Right lung (tissue), 10 donors: ENCODE results near the gene L3MBTL2. TPM values are rescaled to one million over a fixed set of nuclear protein-coding genes. Genes with fewer than 3 reads are reported as not detected.
"Not testable (repeated sequence)": the region's sequence is repeated elsewhere in the genome, so short reads cannot be mapped to it uniquely, and the experiment has no call there.

Source experiments
- DNase-seq, 2 donors: peaks; one replicate each; pipeline ENCODE4 v3.0.0-alpha.2; 2013
- long read RNA-seq, 8 donors: transcript quantifications; one replicate each; lab custom pipeline, GENCODE V29; 2026
- polyA plus RNA-seq, 5 donors: library from polyadenylated mRNA; unstranded; fragments of 120-200 nt; gene quantifications; one replicate each; pipeline versions ENCODE4 v1.2.1 to v1.2.3, GENCODE V29; 2013; ENCODE audit warnings: inconsistent platforms in 1 of 5, low replicate concordance in 1 of 5; ENCODE audit not compliant: insufficient read length in 5 of 5, insufficient read depth in 1 of 5

L3MBTL2 gene
- 10 to 100 TPM; 19.9 to 25.6 (median 23.9) TPM for polyA plus RNA-seq
- long read RNA-seq, donor 1, partial matches to known transcripts = 0 of 7 reads
- long read RNA-seq, donor 1, other reads (novel, unspliced or antisense) = 5 of 7 reads
- long read RNA-seq, donor 2, partial matches to known transcripts = 0 of 1 reads
- long read RNA-seq, donor 2, other reads (novel, unspliced or antisense) = 0 of 1 reads
- long read RNA-seq, donor 3, partial matches to known transcripts = 0 of 2 reads
- long read RNA-seq, donor 3, other reads (novel, unspliced or antisense) = 0 of 2 reads
- long read RNA-seq, donor 4, partial matches to known transcripts = 0 of 2 reads
- long read RNA-seq, donor 4, other reads (novel, unspliced or antisense) = 0 of 2 reads
- long read RNA-seq, donor 5, partial matches to known transcripts = 0 of 2 reads
- long read RNA-seq, donor 5, other reads (novel, unspliced or antisense) = 0 of 2 reads
- long read RNA-seq, donor 6, partial matches to known transcripts = 0 of 4 reads
- long read RNA-seq, donor 6, other reads (novel, unspliced or antisense) = 0 of 4 reads
- long read RNA-seq, donor 7, partial matches to known transcripts = 0 of 4 reads
- long read RNA-seq, donor 7, other reads (novel, unspliced or antisense) = 0 of 4 reads
- long read RNA-seq, donor 8 = 0 reads

- DNase-seq = peak; percentile 91 to 93
Measured at GRCh38 chr22:41204992-41205900, at the start of gene L3MBTL2. TSS of gene L3MBTL2 (plus strand) at chr22:41205312. CDS start at chr22:41205363, 51 bp downstream.

GRCh38 chr22:41157083-41157482 lies 48.0 kb upstream of the L3MBTL2 start:
- DNase-seq = no peak

- DNase-seq = no peak
Measured at GRCh38 chr22:41169157-41169556, 36.0 kb upstream of the L3MBTL2 start.

- DNase-seq = no peak
Measured at GRCh38 chr22:41171996-41172395, 33.1 kb upstream of the L3MBTL2 start.

GRCh38 chr22:41175546-41175945 lies 29.6 kb upstream of the L3MBTL2 start:
- DNase-seq = no peak

- no peak for DNase-seq
Measured at GRCh38 chr22:41177040-41177621, 28.0 kb upstream of the L3MBTL2 start.

GRCh38 chr22:41177622-41178424 lies 27.3 kb upstream of the L3MBTL2 start:
- DNase-seq = no peak

- DNase-seq = no peak
Measured at GRCh38 chr22:41178425-41178975, 26.6 kb upstream of the L3MBTL2 start.

- DNase-seq = not testable (repeated sequence)
Measured at GRCh38 chr22:41180362-41180761, 24.8 kb upstream of the L3MBTL2 start.

- DNase-seq = no peak
Measured at GRCh38 chr22:41180926-41181325, 24.2 kb upstream of the L3MBTL2 start.

- DNase-seq = no peak
Measured at GRCh38 chr22:41181349-41182241, 23.5 kb upstream of the L3MBTL2 start.

- DNase-seq = no peak
Measured at GRCh38 chr22:41184679-41185078, 20.4 kb upstream of the L3MBTL2 start.

- DNase-seq = no peak
Measured at GRCh38 chr22:41191467-41191866, 13.6 kb upstream of the L3MBTL2 start.

- no peak for DNase-seq
Measured at GRCh38 chr22:41193829-41194228, 11.3 kb upstream of the L3MBTL2 start.

- DNase-seq = peak; percentile 71 to 81
Measured at GRCh38 chr22:41197038-41197972, 7.8 kb upstream of the L3MBTL2 start.

GRCh38 chr22:41198027-41198580 lies 7.0 kb upstream of the L3MBTL2 start:
- no peak for DNase-seq

GRCh38 chr22:41201141-41201540 lies 4.0 kb upstream of the L3MBTL2 start:
- DNase-seq = no peak

GRCh38 chr22:41203118-41203517 lies 2.0 kb upstream of the L3MBTL2 start:
- DNase-seq = no peak
